ENCODE measurements around the gene ZBTB1.

ZBTB1 gene

GRCh38 chr14:64500088-64500487, 4.5 kb upstream of the ZBTB1 start:
- no peaks in the 10 kb centered on the region for H3K27me3 ChIP-seq (ENCODE audit: insufficient read depth, low read depth, severe bottlenecking)
- no peak overlapping the region for H3K27ac ChIP-seq
- H3K4me3 ChIP-seq (ENCODE audit: low read depth, low read length): no peak overlapping the region
- peaks cover 8% of the 10 kb centered on the region for H3K36me3 ChIP-seq
- DNase-seq: no peak
- H3K9me3 ChIP-seq (ENCODE audit: severe bottlenecking): no peaks in the 10 kb centered on the region
- TF ChIP-seq CTCF (IDR thresholded peaks at IDR 0.05; ENCODE audit: low read depth, low read length): no peak

- no peak for TF ChIP-seq CTCF (IDR thresholded peaks at IDR 0.05; ENCODE audit: low read depth, low read length)
- Histone ChIP-seq H3K9me3 (ENCODE audit: severe bottlenecking) (no peaks in the 10 kb centered on the region), H3K4me3 (ENCODE audit: low read depth, low read length) (no peak overlapping the region; the same call in 1 of the 2 replicates), H3K36me3 (peaks cover 8% of the 10 kb centered on the region), H3K27me3 (ENCODE audit: insufficient read depth, low read depth, severe bottlenecking) (no peaks in the 10 kb centered on the region), H3K27ac (no peak overlapping the region)
- peak; percentile 12 for DNase-seq
Observed at GRCh38 chr14:64501411-64502171, 3.0 kb upstream of the ZBTB1 start.

- no peaks in the 10 kb centered on the region for H3K27me3 ChIP-seq (ENCODE audit: insufficient read depth, low read depth, severe bottlenecking)
- peak overlapping the region; percentile 89 for H3K4me3 ChIP-seq (ENCODE audit: low read depth, low read length)
- no peak for DNase-seq
- no peak for TF ChIP-seq CTCF (IDR thresholded peaks at IDR 0.05; ENCODE audit: low read depth, low read length)
- peak overlapping the region; percentile 99 for H3K27ac ChIP-seq
- H3K36me3 ChIP-seq: peaks cover 8% of the 10 kb centered on the region
- H3K9me3 ChIP-seq (ENCODE audit: severe bottlenecking): no peaks in the 10 kb centered on the region
Observed at GRCh38 chr14:64502456-64502855, 2.1 kb upstream of the ZBTB1 start.

GRCh38 chr14:64502887-64503433, 1.6 kb upstream of the ZBTB1 start:
- H3K36me3 ChIP-seq: peaks cover 8% of the 10 kb centered on the region
- DNase-seq: peak; percentile 12
- H3K27ac ChIP-seq: peak overlapping the region; percentile 99
- no peaks in the 10 kb centered on the region for H3K27me3 ChIP-seq (ENCODE audit: insufficient read depth, low read depth, severe bottlenecking)
- H3K9me3 ChIP-seq (ENCODE audit: severe bottlenecking): no peaks in the 10 kb centered on the region
- no peak for TF ChIP-seq CTCF (IDR thresholded peaks at IDR 0.05; ENCODE audit: low read depth, low read length)
- H3K4me3 ChIP-seq (ENCODE audit: low read depth, low read length): peak overlapping the region; percentile 89

- Histone ChIP-seq H3K4me3 (ENCODE audit: low read depth, low read length) (peak within 1 kb of the TSS; percentile 89), H3K9me3 (ENCODE audit: severe bottlenecking) (no peaks in the 10 kb centered on the region), H3K27me3 (ENCODE audit: insufficient read depth, low read depth, severe bottlenecking) (no peaks in the 10 kb centered on the region), H3K27ac (peak within 1 kb of the TSS; percentile 99), H3K36me3 (peaks cover 8% of the 10 kb centered on the region)
- peak; percentile 94 for DNase-seq
- no peak for TF ChIP-seq CTCF (IDR thresholded peaks at IDR 0.05; ENCODE audit: low read depth, low read length)
Observed at GRCh38 chr14:64503434-64504309, 898 bp upstream of the ZBTB1 start, which contains the start of gene ZBTB25. Gene ZBTB25, minus strand, starts transcription at chr14:64503838. Its CDS starts 13,305 bp downstream, at chr14:64490533.

All from WERI-Rb-1 (cell line).